Astrocyte of the cerebellum (primary cell): ENCODE results near the gene PI4K2B.

ENCODE experiments used
- DNase-seq: peaks from one replicate; pipeline ENCODE4 v3.0.0-alpha.2; 2011; ENCODE audit warnings: low read depth
- H3K4me3 ChIP-seq: 2 replicates; pipeline ENCODE4 v1.5.1; 2011; ENCODE audit warnings: mild to moderate bottlenecking, low read depth, low read length, moderate library complexity
- in situ Hi-C: cut with HindIII; loops from 2 replicates; pipeline ENCODE4 v1.10.0; 2017; ENCODE audit warnings: low sequenced_read_pairs
- TF ChIP-seq, protein P1 (sequence below): IDR thresholded peaks from 2 replicates; pipeline ENCODE4 v1.5.1; 2012; ENCODE audit warnings: low read length, low read depth, moderate library complexity, mild to moderate bottlenecking; ENCODE audit errors: missing control alignments

Gene PI4K2B

DNA sequence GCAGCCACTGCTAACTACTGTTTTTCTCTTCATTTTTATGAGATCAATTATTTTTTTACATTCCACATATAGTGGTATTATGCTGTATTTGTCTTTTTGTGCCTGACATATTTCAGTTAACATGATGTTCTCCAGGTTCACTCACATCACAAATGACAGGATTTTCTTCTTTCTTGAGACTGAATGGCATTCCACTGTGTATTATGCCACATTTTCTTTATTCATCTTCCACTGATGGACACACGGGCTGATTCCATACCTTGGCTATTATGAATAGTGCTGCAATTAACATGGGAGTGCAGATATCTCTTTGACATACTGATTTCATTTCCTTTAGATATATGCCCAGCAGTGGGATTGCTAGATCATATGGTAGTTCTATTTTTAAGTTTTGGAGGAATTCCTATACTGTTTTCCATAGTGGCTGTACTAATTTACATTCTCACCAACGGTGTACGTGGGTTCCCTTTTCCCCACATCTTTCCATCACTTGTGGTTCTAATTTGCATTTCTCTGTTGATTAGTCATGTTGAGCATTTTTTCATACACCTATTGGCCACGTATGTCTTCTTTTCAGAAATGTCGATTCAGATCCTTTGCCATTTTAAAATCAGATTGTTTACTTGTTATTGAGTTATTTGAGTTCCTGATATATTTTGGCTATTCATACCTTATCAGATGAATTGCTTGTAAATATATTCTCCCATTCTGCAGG, 63.9 kb downstream of the PI4K2B start:
- no peak overlapping the region for H3K4me3 ChIP-seq
- DNase-seq = no peak
- TF ChIP-seq, protein P1, sequence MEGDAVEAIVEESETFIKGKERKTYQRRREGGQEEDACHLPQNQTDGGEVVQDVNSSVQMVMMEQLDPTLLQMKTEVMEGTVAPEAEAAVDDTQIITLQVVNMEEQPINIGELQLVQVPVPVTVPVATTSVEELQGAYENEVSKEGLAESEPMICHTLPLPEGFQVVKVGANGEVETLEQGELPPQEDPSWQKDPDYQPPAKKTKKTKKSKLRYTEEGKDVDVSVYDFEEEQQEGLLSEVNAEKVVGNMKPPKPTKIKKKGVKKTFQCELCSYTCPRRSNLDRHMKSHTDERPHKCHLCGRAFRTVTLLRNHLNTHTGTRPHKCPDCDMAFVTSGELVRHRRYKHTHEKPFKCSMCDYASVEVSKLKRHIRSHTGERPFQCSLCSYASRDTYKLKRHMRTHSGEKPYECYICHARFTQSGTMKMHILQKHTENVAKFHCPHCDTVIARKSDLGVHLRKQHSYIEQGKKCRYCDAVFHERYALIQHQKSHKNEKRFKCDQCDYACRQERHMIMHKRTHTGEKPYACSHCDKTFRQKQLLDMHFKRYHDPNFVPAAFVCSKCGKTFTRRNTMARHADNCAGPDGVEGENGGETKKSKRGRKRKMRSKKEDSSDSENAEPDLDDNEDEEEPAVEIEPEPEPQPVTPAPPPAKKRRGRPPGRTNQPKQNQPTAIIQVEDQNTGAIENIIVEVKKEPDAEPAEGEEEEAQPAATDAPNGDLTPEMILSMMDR = no peak
- in situ Hi-C loops = no loop called here

DNA sequence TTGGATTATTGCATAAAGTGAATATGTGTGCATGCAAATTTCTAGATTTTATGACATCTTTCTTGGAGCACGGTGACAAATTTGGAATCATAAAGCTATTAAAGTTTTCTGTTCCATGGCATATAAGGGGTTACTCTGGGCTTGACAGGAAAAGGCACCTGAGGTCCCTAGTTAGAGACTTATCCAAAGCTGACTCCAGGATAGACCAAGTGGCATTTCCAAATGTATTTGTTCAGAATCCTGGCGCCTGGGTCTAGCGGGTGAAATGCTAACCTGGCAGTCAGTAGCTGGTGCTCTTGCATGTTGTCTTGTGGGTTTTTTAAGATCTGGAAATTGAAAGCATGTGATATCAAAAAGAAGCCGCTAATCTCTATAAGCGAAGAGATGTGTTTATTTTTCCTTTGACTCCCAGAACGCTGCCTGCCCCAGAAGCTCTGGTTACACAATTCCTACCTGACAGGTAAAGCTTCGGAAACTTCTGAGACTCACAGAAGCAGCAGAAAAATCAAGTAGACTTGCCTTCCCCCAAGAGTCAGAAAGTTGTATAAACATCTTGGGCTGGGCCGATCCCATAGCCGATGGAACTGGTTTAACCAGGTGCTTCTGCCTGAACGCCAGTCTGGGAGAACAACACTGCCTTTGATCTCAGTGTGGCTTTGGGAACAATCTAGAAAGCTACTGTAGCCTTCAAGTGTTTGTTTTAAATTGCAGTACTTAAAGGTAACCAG, 65.8 kb downstream of the PI4K2B start:
- no peak for DNase-seq
- in situ Hi-C loops = no loop called here

DNA sequence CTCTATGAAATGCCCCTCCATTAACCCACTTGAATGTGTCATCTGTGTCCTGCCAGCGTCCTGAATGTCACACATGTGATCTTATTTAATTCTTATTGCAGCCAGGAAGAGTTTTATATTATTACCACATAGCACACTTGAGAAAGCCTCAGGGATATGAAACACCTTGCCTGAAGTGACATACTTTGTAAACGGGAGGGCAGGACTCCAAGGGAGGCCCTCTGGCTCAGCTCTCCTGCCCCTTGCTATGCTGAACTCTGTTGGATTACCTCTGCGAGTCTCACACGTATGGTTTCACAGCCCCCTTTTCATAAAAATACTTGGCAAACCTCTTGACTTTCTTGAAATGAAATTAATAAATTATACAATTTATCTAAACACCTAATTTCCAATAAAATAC, 67.6 kb downstream of the PI4K2B start:
- TF ChIP-seq, protein P1 = no peak
- DNase-seq = no peak
- in situ Hi-C loops = no loop called here
- H3K4me3 ChIP-seq = no peak overlapping the region

More for the DNA sequence above, 65.8 kb downstream of the PI4K2B start:
- H3K4me3 ChIP-seq = no peak overlapping the region
- TF ChIP-seq, protein P1 = no peak

DNA sequence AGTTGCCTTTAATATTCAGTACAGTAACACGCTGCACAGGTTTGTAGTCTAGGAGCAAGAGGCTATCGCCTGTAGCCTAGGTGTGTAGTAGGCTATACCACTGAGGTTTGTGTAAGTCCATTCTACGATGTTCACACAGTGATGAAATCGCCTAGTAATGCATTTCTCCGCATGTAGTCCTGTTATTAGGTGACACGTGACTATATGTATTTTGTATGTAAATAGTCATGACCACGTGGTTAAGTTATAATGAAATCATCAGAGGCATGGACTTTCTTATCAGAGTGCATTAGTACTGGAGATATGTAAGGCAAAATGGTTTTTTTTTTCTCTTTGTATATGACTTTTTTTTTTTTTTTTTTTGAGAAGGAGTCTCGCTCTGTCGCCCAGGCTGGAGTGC, 68.8 kb downstream of the PI4K2B start:
- DNase-seq = no peak
- in situ Hi-C loops = no loop called here
- no peak overlapping the region for H3K4me3 ChIP-seq
- TF ChIP-seq, protein P1 = no peak

DNA sequence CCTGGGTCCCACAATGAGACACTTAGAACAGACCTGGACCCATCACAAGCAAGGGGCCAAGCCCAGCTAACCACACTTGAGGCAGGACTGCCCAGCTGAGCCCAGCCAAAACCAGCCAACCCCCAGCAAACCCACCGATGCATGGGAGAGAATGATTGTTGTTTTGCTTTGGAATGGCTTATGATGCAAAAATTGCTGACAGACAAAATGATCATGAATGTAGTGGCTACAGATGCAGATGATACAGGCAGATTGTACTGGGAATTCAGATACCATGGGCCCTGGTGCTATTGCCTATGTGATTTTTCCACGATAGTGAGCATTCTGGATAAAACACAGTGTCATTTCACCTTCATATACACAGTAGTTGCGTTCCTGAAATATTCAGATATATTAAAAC, 69.7 kb downstream of the PI4K2B start:
- TF ChIP-seq, protein P1 = no peak
- DNase-seq = no peak
- H3K4me3 ChIP-seq = no peak overlapping the region
- in situ Hi-C loops = no loop called here

DNA sequence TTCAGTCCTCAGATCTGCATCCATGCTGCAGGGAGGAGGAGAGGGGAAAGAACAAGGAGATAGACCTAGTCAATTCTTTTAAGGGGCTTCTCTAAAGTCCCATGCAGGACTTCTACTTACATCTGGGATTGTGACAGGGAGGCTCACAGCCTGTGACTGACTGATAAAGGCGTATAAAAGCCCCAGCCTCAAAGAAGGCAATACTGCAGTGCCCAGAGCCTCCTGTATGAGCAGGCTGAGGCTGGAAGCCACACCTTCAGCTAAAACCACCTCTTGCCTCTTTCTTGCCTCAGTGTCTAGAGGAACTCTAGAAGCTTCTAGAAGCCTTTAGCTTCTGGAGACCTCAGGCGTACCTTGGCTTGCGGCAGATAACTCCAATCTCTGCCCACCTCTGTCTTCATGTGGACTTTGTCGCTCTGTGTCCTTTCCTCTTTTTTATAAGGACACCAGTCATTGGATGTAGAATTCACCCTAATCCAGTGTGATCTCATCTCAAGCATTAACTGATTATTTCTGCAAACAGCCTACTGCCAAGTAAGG, 72.8 kb downstream of the PI4K2B start:
- TF ChIP-seq, protein P1 = no peak
- in situ Hi-C loops = no loop called here
- DNase-seq = no peak

More for the DNA sequence above, 72.8 kb downstream of the PI4K2B start:
- H3K4me3 ChIP-seq = no peak overlapping the region
